Mucosa of descending colon (tissue), 3 donors: Measurements from ENCODE around the gene GREB1. TPM values are rescaled to one million over a fixed set of nuclear protein-coding genes. Genes with fewer than 3 reads are reported as not detected.

ENCODE experiments used
- ATAC-seq: fragments of 200-7000 bp; cut with Tn5 transposase; one replicate; pipeline ENCODE4 v1.9.1; 2020; ENCODE audit warnings: mild to moderate bottlenecking, moderate library complexity
- DNase-seq, 3 donors: peaks; one replicate each; pipeline ENCODE4 v3.0.0-alpha.2; 2020
- H3K36me3 ChIP-seq: fragments of 200-600 bp; one replicate; pipeline ENCODE4 v1.8.0; 2021; ENCODE audit warnings: low read depth, mild to moderate bottlenecking
- H3K4me1 ChIP-seq: fragments of 200-600 bp; one replicate; pipeline ENCODE4 v1.8.0; 2021; ENCODE audit warnings: low read depth, mild to moderate bottlenecking
- H3K4me3 ChIP-seq: fragments of 200-600 bp; one replicate; pipeline ENCODE4 v1.8.0; 2021; ENCODE audit warnings: mild to moderate bottlenecking
- H3K9me3 ChIP-seq: fragments of 200-600 bp; one replicate; pipeline ENCODE4 v1.8.0; 2021; ENCODE audit warnings: mild to moderate bottlenecking
- CTCF ChIP-seq: fragments of 200-600 bp; IDR thresholded peaks from one replicate; pipeline ENCODE4 v1.8.0; 2022; ENCODE audit warnings: antibody characterized with exemption, mild to moderate bottlenecking
- intact Hi-C, 2 donors: fragments of 100-400 bp; cut with DNase I in 1 of 2; cut with micrococcal nuclease in 1 of 2; formaldehyde crosslinking; loops; one replicate each; pipeline versions ENCODE4 v1.11.0 to v1.11.1; 2022; cut with DNase I, micrococcal nuclease
- total RNA-seq, 3 donors: library from RNA; stranded (reverse); fragmentation: NEBNext Ultra II Directional in 2 of 3; extraction: Animal tissue kit (Norgen Biotek cat#: 25700) in 2 of 3; gene quantifications; one replicate each; pipeline versions ENCODE4 v1.2.1 to v1.2.4, GENCODE V29; 2021 to 2023
- donor health status: DM: no; HTN: no; CAD: no; lungs with moderate emphysema.
- donor health status: DM: no; HTN: no; CAD: no.
- donor health status: DM: no; HTN: yes; CAD: no.

The GREB1 gene
- total RNA-seq, 3 donors from 2014 or later = 1.4 to 2.5 (median 1.6) TPM

DNA sequence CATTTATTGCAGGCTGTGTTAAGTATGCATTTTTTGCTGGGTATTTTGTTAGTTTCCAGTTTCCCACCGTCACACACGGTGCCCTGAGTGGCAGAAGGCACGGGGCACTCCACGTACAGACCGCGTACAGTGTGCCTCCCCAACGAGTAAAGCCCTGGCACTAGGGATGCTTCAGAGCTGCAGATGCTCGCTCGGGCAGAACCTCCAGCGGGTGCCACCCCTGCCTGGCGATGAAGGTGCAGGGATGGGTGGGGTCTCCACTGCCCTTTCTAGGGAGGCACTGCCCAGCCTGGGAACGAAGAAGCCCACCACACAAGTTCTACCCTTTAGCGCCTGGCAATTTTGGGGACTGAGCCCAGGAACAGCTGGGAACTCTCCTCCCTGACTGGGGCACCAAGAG, 4.1 kb downstream of the GREB1 start:
- Histone ChIP-seq H3K9me3 (no peaks in the 10 kb centered on the region), H3K4me1 (no peaks in the 10 kb centered on the region), H3K4me3 (no peak overlapping the region), H3K36me3 (no peaks in the 10 kb centered on the region)
- DNase-seq = no peak
- ATAC-seq = no peak
- intact Hi-C loops = no loop called here
- no peak for TF ChIP-seq CTCF

GRCh38 chr2:11539317-11540147, 5.7 kb downstream of the GREB1 start:
- intact Hi-C loops = no loop called here

GRCh38 chr2:11540148-11540995, 6.5 kb downstream of the GREB1 start:
- DNase-seq = no peak
- intact Hi-C loops = no loop called here
- Histone ChIP-seq H3K4me1 (no peaks in the 10 kb centered on the region), H3K36me3 (no peaks in the 10 kb centered on the region), H3K4me3 (no peak overlapping the region), H3K9me3 (no peaks in the 10 kb centered on the region)
- no peak for ATAC-seq
- TF ChIP-seq CTCF = no peak

More at GRCh38 chr2:11539317-11540147, 5.7 kb downstream of the GREB1 start:
- Histone ChIP-seq H3K4me1 (no peaks in the 10 kb centered on the region), H3K36me3 (no peaks in the 10 kb centered on the region), H3K9me3 (no peaks in the 10 kb centered on the region), H3K4me3 (no peak overlapping the region)
- TF ChIP-seq CTCF = no peak
- DNase-seq (peak in 1 of 3 donors; percentile 35), ATAC-seq (peak; percentile 62)

GRCh38 chr2:11540996-11541692, 7.3 kb downstream of the GREB1 start:
- no peak for ATAC-seq
- intact Hi-C loops = no loop called here
- DNase-seq = no peak
- Histone ChIP-seq H3K9me3 (no peaks in the 10 kb centered on the region), H3K36me3 (no peaks in the 10 kb centered on the region), H3K4me3 (no peak overlapping the region), H3K4me1 (no peaks in the 10 kb centered on the region)
- no peak for TF ChIP-seq CTCF

- intact Hi-C loops = no loop called here
- ATAC-seq (no peak), DNase-seq (no peak)
- no peak overlapping the region for H3K4me3 ChIP-seq
- H3K36me3 ChIP-seq = no peaks in the 10 kb centered on the region
- no peaks in the 10 kb centered on the region for H3K9me3 ChIP-seq
- TF ChIP-seq CTCF = no peak
- no peaks in the 10 kb centered on the region for H3K4me1 ChIP-seq
Measured at GRCh38 chr2:11541693-11542274, 7.9 kb downstream of the GREB1 start.
